ENCODE results near the gene NUP210L. TPM values are rescaled to one million over a fixed set of nuclear protein-coding genes. Genes with fewer than 3 reads are reported as not detected.

Gene NUP210L
- total RNA-seq, 1 donor = under 0.01 TPM

DNA sequence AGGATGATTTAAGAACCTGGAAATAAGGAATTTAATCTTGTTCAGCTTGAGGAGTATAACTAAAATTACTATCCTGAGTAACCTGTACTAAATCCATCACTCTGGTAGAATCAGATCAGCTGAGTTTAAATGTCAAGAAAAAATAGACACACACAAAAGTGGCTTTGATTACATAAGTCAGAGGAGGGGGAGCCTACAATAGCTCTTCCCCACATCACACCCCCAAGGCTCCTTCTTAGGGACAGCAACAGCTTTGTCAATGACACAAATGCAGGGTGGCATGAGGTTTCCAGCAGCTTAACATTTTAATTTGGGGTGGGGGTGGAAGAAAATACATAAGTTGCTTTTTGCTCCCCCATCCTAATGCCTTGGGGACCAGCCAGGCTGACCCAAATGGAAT is 12.6 kb upstream of the NUP210L start:
- no peak for TF ChIP-seq CTCF (IDR thresholded peaks at IDR 0.05; ENCODE audit: extremely low read depth, low read depth, low read length)
- Histone ChIP-seq H3K9me3 (ENCODE audit: low read depth, low read length) (no peaks in the 10 kb centered on the region), H3K36me3 (ENCODE audit: insufficient read depth, low read length) (peaks cover 89% of the 10 kb centered on the region), H4K20me1 (ENCODE audit: insufficient read depth, low read length) (peaks cover 49% of the 10 kb centered on the region), H3K27me3 (ENCODE audit: insufficient read depth, low read length) (no peaks in the 10 kb centered on the region), H2AFZ (ENCODE audit: low read length) (no peak overlapping the region), H3K27ac (ENCODE audit: low read depth, low read length) (no peak overlapping the region), H3K4me1 (ENCODE audit: insufficient read depth, low read length) (peaks cover 4% of the 10 kb centered on the region), H3K4me2 (ENCODE audit: insufficient read depth, low read length) (no peak overlapping the region), H3K79me2 (ENCODE audit: insufficient read depth, low read length) (peaks cover 82% of the 10 kb centered on the region), H3K4me3 (ENCODE audit: insufficient read depth, low read length) (no peak overlapping the region)
- DNase-seq (ENCODE audit: insufficient read length, low spot score, missing footprints) = no peak

- Histone ChIP-seq H3K9me3 (ENCODE audit: low read depth, low read length) (no peaks in the 10 kb centered on the region), H3K79me2 (ENCODE audit: insufficient read depth, low read length) (peaks cover 80% of the 10 kb centered on the region), H2AFZ (ENCODE audit: low read length) (no peak overlapping the region), H3K4me3 (ENCODE audit: insufficient read depth, low read length) (no peak overlapping the region), H3K4me2 (ENCODE audit: insufficient read depth, low read length) (no peak overlapping the region), H3K4me1 (ENCODE audit: insufficient read depth, low read length) (peaks cover 4% of the 10 kb centered on the region), H3K27ac (ENCODE audit: low read depth, low read length) (no peak overlapping the region), H3K27me3 (ENCODE audit: insufficient read depth, low read length) (no peaks in the 10 kb centered on the region), H4K20me1 (ENCODE audit: insufficient read depth, low read length) (peaks cover 40% of the 10 kb centered on the region), H3K36me3 (ENCODE audit: insufficient read depth, low read length) (peaks cover 88% of the 10 kb centered on the region)
- TF ChIP-seq CTCF (IDR thresholded peaks at IDR 0.05; ENCODE audit: extremely low read depth, low read depth, low read length) = no peak
- no peak for DNase-seq (ENCODE audit: insufficient read length, low spot score, missing footprints)
Measured at GRCh38 chr1:154166207-154166606, 11.3 kb upstream of the NUP210L start.

DNA sequence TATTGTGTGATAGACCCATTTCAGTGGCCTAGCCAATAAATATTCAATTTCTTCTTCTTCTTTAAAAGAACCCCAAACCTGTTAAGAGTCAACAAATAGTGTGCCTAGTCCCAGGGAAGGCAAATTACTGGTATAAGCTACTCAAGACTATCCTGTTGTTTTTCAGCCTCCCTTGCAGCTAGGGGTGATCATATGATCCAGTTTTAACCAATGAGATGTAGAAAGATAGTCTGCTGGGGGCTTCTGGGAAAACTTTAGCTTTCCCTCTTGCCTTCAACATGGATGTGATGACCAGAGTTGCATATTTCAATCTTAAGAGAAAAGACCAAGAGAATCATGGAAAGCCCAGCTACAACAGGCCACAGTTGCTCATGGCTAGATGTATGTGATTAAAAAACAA is 4.7 kb upstream of the NUP210L start:
- Histone ChIP-seq H3K4me3 (ENCODE audit: insufficient read depth, low read length) (no peak overlapping the region), H3K27me3 (ENCODE audit: insufficient read depth, low read length) (no peaks in the 10 kb centered on the region), H4K20me1 (ENCODE audit: insufficient read depth, low read length) (peaks cover 24% of the 10 kb centered on the region), H2AFZ (ENCODE audit: low read length) (no peak overlapping the region), H3K9me3 (ENCODE audit: low read depth, low read length) (no peaks in the 10 kb centered on the region), H3K79me2 (ENCODE audit: insufficient read depth, low read length) (peaks cover 55% of the 10 kb centered on the region), H3K4me2 (ENCODE audit: insufficient read depth, low read length) (no peak overlapping the region), H3K36me3 (ENCODE audit: insufficient read depth, low read length) (peaks cover 88% of the 10 kb centered on the region), H3K4me1 (ENCODE audit: insufficient read depth, low read length) (peaks cover 6% of the 10 kb centered on the region), H3K27ac (ENCODE audit: low read depth, low read length) (no peak overlapping the region)
- DNase-seq (ENCODE audit: insufficient read length, low spot score, missing footprints) = no peak
- TF ChIP-seq CTCF (IDR thresholded peaks at IDR 0.05; ENCODE audit: extremely low read depth, low read depth, low read length) = no peak

- peaks cover 17% of the 10 kb centered on the region for H4K20me1 ChIP-seq (ENCODE audit: insufficient read depth, low read length)
- H3K36me3 ChIP-seq (ENCODE audit: insufficient read depth, low read length) = peaks cover 79% of the 10 kb centered on the region
- no peak overlapping the region for H3K4me2 ChIP-seq (ENCODE audit: insufficient read depth, low read length)
- peaks cover 46% of the 10 kb centered on the region for H3K79me2 ChIP-seq (ENCODE audit: insufficient read depth, low read length)
- no peaks in the 10 kb centered on the region for H3K9me3 ChIP-seq (ENCODE audit: low read depth, low read length)
- no peak for DNase-seq (ENCODE audit: insufficient read length, low spot score, missing footprints)
- H3K27ac ChIP-seq (ENCODE audit: low read depth, low read length) = no peak overlapping the region
- H3K4me1 ChIP-seq (ENCODE audit: insufficient read depth, low read length) = peaks cover 6% of the 10 kb centered on the region
- no peak overlapping the region for H3K4me3 ChIP-seq (ENCODE audit: insufficient read depth, low read length)
- H3K27me3 ChIP-seq (ENCODE audit: insufficient read depth, low read length) = no peaks in the 10 kb centered on the region
- H2AFZ ChIP-seq (ENCODE audit: low read length) = no peak overlapping the region
- no peak for TF ChIP-seq CTCF (IDR thresholded peaks at IDR 0.05; ENCODE audit: extremely low read depth, low read depth, low read length)
Measured at GRCh38 chr1:154158307-154159125, 3.6 kb upstream of the NUP210L start.

Data from osteoblast (primary cell).